Measurements from ENCODE around the gene MAGI1. TPM values are rescaled to one million over a fixed set of nuclear protein-coding genes. Genes with fewer than 3 reads are reported as not detected.
"Not testable (repeated sequence)": the region's sequence is repeated elsewhere in the genome, so short reads cannot be mapped to it uniquely, and the experiment has no call there.

The MAGI1 gene
- total and polyA plus RNA-seq, 12 donors = 5.7 to 58.2 (median 37.7) TPM

- Histone ChIP-seq H3K36me3 (no peaks in the 10 kb centered on the region), H3K27ac (peak overlapping the region in 7 of 10 donors; percentile 30 to 76 (median 70)), H3K27me3 (no peaks in the 10 kb centered on the region), H3K4me3 (no peak overlapping the region), H3K4me1 (peaks cover 0 to 53% (median 23%) of the 10 kb centered on the region in 9 donors), H3K9me3 (peaks cover 0 to 10% (median 3%) of the 10 kb centered on the region in 11 donors)
- no peak for DNase-seq
- TF ChIP-seq CTCF (IDR thresholded peaks at IDR 0.05) = no peak
- intact Hi-C loops (cut with DNase I) = no loop called here
- 93 to 94% methylated on average over 1 of the region's 1 CpG for WGBS, 2 donors
- ATAC-seq = no peak
Observed at GRCh38 chr3:65569129-65569528, 469.6 kb downstream of the MAGI1 start.

DNA sequence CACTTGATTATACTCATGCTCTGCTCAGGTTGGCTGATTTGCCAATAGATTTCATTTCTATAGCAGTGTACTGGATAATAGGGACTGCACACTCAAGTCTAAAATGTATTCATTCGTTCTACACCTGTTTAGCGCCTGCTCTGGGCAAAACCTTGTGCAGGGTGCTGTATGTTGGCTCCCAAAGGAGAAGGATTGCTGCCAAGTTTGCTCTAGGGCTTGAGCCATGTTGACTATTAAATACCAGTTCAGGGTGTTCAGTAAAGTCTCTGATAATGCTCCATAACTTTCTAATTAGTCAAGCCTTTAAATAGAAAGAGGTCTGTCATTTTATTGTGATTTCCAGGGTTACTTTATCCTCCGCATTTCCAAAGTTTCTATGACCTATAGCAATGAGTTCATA is 470.2 kb downstream of the MAGI1 start:
- WGBS, 2 donors = 49 to 73% methylated on average over 3 of the region's 3 CpGs
- Histone ChIP-seq H3K36me3 (no peaks in the 10 kb centered on the region), H3K4me3 (no peak overlapping the region), H3K27ac (peak overlapping the region in 9 of 10 donors; percentile 21 to 76 (median 70)), H3K4me1 (peaks cover 0 to 60% (median 29%) of the 10 kb centered on the region in 9 donors), H3K27me3 (no peaks in the 10 kb centered on the region), H3K9me3 (peaks cover 0 to 3% (median 1%) of the 10 kb centered on the region in 11 donors)
- TF ChIP-seq CTCF (IDR thresholded peaks at IDR 0.05) = no peak
- ATAC-seq (peak; percentile 75 to 98 (median 92)), DNase-seq (peak in 1 of 2 donors; percentile 55)
- intact Hi-C loops (cut with DNase I) = no loop called here

GRCh38 chr3:65565744-65566143 is 473.0 kb downstream of the MAGI1 start:
- H3K27ac ChIP-seq; DNase-seq; H3K27me3 ChIP-seq; intact Hi-C loops (cut with DNase I); H3K4me3 ChIP-seq; H3K9me3 ChIP-seq; ATAC-seq; H3K36me3 ChIP-seq: not testable (repeated sequence)
- H3K4me1 ChIP-seq = peaks cover 0 to 66% (median 29%) of the 10 kb centered on the region in 9 donors
- 92 to 96% methylated on average over 11 of the region's 11 CpGs for WGBS, 2 donors

DNA sequence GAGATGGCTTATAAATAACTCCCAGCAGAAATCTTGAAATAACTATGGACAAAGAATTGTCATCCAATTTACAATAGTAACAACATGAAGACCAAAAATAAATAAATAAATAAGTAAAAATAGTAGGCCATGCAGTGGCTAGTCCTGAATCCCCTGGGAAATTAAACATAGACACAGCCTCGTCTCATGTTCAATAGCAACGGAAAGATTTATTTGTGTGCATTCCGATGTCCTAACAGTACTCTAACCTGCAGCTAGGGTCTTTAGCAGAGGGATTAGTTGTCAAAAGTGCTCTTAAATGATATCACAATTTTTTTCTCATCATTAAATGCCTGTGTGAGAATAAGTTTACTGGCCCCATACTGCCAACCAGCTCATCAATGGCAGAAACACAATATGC is 474.2 kb downstream of the MAGI1 start:
- intact Hi-C loops (cut with DNase I) = no loop called here
- H3K4me1 ChIP-seq = peaks cover 0 to 69% (median 29%) of the 10 kb centered on the region in 9 donors
- H3K9me3 ChIP-seq = no peaks in the 10 kb centered on the region
- ATAC-seq = no peak
- H3K36me3 ChIP-seq = no peaks in the 10 kb centered on the region
- H3K4me3 ChIP-seq = no peak overlapping the region
- H3K27ac ChIP-seq = peak overlapping the region in 3 of 10 donors; percentile 4 to 54 (median 22)
- DNase-seq = no peak
- 57 to 69% methylated on average over 3 of the region's 3 CpGs for WGBS, 2 donors
- peak in 1 of 9 donors; percentile 14 for TF ChIP-seq CTCF (IDR thresholded peaks at IDR 0.05)
- H3K27me3 ChIP-seq = no peaks in the 10 kb centered on the region

GRCh38 chr3:65563861-65564260 is 474.9 kb downstream of the MAGI1 start:
- H3K4me3 ChIP-seq = no peak overlapping the region
- peak overlapping the region in 2 of 10 donors; percentile 32 to 54 for H3K27ac ChIP-seq
- DNase-seq (no peak), ATAC-seq (no peak)
- H3K4me1 ChIP-seq = peaks cover 0 to 64% (median 29%) of the 10 kb centered on the region in 9 donors
- H3K36me3 ChIP-seq = no peaks in the 10 kb centered on the region
- no peaks in the 10 kb centered on the region for H3K9me3 ChIP-seq
- TF ChIP-seq CTCF (IDR thresholded peaks at IDR 0.05) = no peak
- 68 to 70% methylated on average over 5 of the region's 5 CpGs for WGBS, 2 donors
- intact Hi-C loops (cut with DNase I) = no loop called here
- no peaks in the 10 kb centered on the region for H3K27me3 ChIP-seq
